Endodermal cell (in vitro differentiated cells): ENCODE data around the gene MARCHF2. TPM values are rescaled to one million over a fixed set of nuclear protein-coding genes. Genes with fewer than 3 reads are reported as not detected.
A peak's percentile ranks its signal among the peaks of the same experiment; 100 is the strongest.
"Not testable (repeated sequence)": the region's sequence is repeated elsewhere in the genome, so short reads cannot be mapped to it uniquely, and the experiment has no call there.

Experiments
- DNase-seq: peaks from one replicate; pipeline ENCODE4 v3.0.0-alpha.2; 2017
- H3K27ac ChIP-seq: 2 replicates; pipeline ENCODE4 v1.5.1; 2013; ENCODE audit warnings: mild to moderate bottlenecking, low read depth, low read length, moderate library complexity
- H3K27me3 ChIP-seq: 2 replicates; pipeline ENCODE4 v1.6.1; 2013; ENCODE audit warnings: mild to moderate bottlenecking, low read length, moderate library complexity; ENCODE audit not compliant: insufficient read depth, control insufficient read depth, poor library complexity, severe bottlenecking
- H3K36me3 ChIP-seq: 2 replicates; pipeline ENCODE4 v1.7.0; 2013; ENCODE audit warnings: mild to moderate bottlenecking, low read length, moderate library complexity; ENCODE audit not compliant: control insufficient read depth, insufficient read depth
- H3K4me1 ChIP-seq: one replicate; pipeline ENCODE4 v1.7.0; 2013; ENCODE audit warnings: low read length; ENCODE audit not compliant: control insufficient read depth, insufficient read depth
- H3K4me3 ChIP-seq: 2 replicates; pipeline ENCODE4 v1.5.1; 2013; ENCODE audit warnings: mild to moderate bottlenecking, low read length, moderate library complexity
- H3K9ac ChIP-seq: 2 replicates; pipeline ENCODE4 v1.6.1; 2013; ENCODE audit warnings: mild to moderate bottlenecking, low read length, moderate library complexity; ENCODE audit not compliant: poor library complexity, severe bottlenecking; ENCODE audit errors: extremely low read depth
- H3K9me3 ChIP-seq: 2 replicates; pipeline ENCODE4 v1.6.1; 2013; ENCODE audit warnings: mild to moderate bottlenecking, low read length, moderate library complexity; ENCODE audit not compliant: control insufficient read depth
- H3K27ac Mint-ChIP-seq: 2 replicates; pipeline ENCODE4 v1.8.0; 2020; ENCODE audit warnings: mixed read lengths
- H3K27me3 Mint-ChIP-seq: 2 replicates; pipeline ENCODE4 v1.8.0; 2021; ENCODE audit warnings: mild to moderate bottlenecking, mixed read lengths; ENCODE audit not compliant: insufficient read depth
- H3K36me3 Mint-ChIP-seq: 2 replicates; pipeline ENCODE4 v1.8.0; 2020; ENCODE audit warnings: low read depth, mixed read lengths
- H3K4me1 Mint-ChIP-seq: 2 replicates; pipeline ENCODE4 v1.8.0; 2020; ENCODE audit warnings: mixed read lengths
- H3K4me3 Mint-ChIP-seq: 2 replicates; pipeline ENCODE4 v1.8.0; 2020; ENCODE audit warnings: mild to moderate bottlenecking, moderate library complexity, mixed read lengths
- H3K9me3 Mint-ChIP-seq: 2 replicates; pipeline ENCODE4 v1.8.0; 2020; ENCODE audit warnings: mild to moderate bottlenecking, mixed read lengths
- CTCF ChIP-seq: fragments of 200-600 bp; sonication (generic); conservative IDR thresholded peaks from 2 replicates; pipeline ENCODE4 v1.5.0; 2021; ENCODE audit warnings: antibody characterized with exemption, mild to moderate bottlenecking
- WGBS, 2 experiments: methylation state at CpG; one replicate each; pipeline versions ENCODE4 v1.1.5 to v1.1.7; 2013; ENCODE audit warnings: missing lambda C conversion rate in 2 of 2, mixed read lengths in 1 of 2; ENCODE audit not compliant: insufficient coverage in 1 of 2, insufficient read length in 1 of 2; 5-methylcytosine and 5-hydroxymethylcytosine counted together
- total RNA-seq, 2 donors: library from RNA; stranded (reverse); fragmentation: NEBNext Ultra II Directional in 1 of 2; extraction: Animal tissue kit (Norgen Biotek cat#: 25700) in 1 of 2; gene quantifications; 2 replicates in 1 of 2; 3 replicates in 1 of 2; pipeline ENCODE4 v1.2.1, GENCODE V29; 2021

MARCHF2 gene
- total RNA-seq, 2 donors from 2014 or later = 31.8 to 35.9 TPM

- peaks cover 20% of the 10 kb centered on the region for H3K36me3 Mint-ChIP-seq
- not testable (repeated sequence) for DNase-seq, H3K27ac ChIP-seq, H3K9ac ChIP-seq, H3K27me3 ChIP-seq, H3K27me3 Mint-ChIP-seq, H3K4me1 ChIP-seq, H3K4me3 Mint-ChIP-seq
- H3K4me1 Mint-ChIP-seq = peaks cover 37% of the 10 kb centered on the region
- H3K4me3 ChIP-seq = peak overlapping the region; percentile 35
- peaks cover 14% of the 10 kb centered on the region for H3K9me3 Mint-ChIP-seq
- H3K36me3 ChIP-seq = peaks cover 10% of the 10 kb centered on the region
- peaks cover 20% of the 10 kb centered on the region for H3K9me3 ChIP-seq
- H3K27ac Mint-ChIP-seq = peak overlapping the region; percentile 71
- WGBS, 2 experiments = 84 to 85% methylated on average over 8 to 9 of the region's 9 CpGs
These were observed 26.7 kb upstream of the MARCHF2 start for GRCh38 chr19:8386419-8386818.

- no peak for DNase-seq
- Histone ChIP-seq H3K27me3 (no peaks in the 10 kb centered on the region), H3K4me3 (peak overlapping the region; percentile 35), H3K27ac (no peak overlapping the region), H3K36me3 (peaks cover 10% of the 10 kb centered on the region), H3K9ac (no peak overlapping the region), H3K4me1 (peaks cover 11% of the 10 kb centered on the region), H3K9me3 (peaks cover 20% of the 10 kb centered on the region)
- Mint-ChIP-seq H3K4me3 (no peak overlapping the region), H3K27ac (no peak overlapping the region), H3K36me3 (peaks cover 20% of the 10 kb centered on the region), H3K27me3 (no peaks in the 10 kb centered on the region), H3K4me1 (peaks cover 31% of the 10 kb centered on the region), H3K9me3 (peaks cover 14% of the 10 kb centered on the region)
- no peak for TF ChIP-seq CTCF
- WGBS, 2 experiments = 84% methylated on average over 3 to 4 of the region's 4 CpGs
These were observed 26.1 kb upstream of the MARCHF2 start for GRCh38 chr19:8386990-8387389.

- Histone ChIP-seq H3K27me3 (no peaks in the 10 kb centered on the region), H3K4me3 (no peak overlapping the region), H3K36me3 (peaks cover 10% of the 10 kb centered on the region), H3K9me3 (peaks cover 15% of the 10 kb centered on the region), H3K4me1 (peaks cover 11% of the 10 kb centered on the region), H3K9ac (no peak overlapping the region), H3K27ac (no peak overlapping the region)
- no peak overlapping the region for H3K4me3 Mint-ChIP-seq
- 88 to 94% methylated on average over 8 to 16 of the region's 16 CpGs for WGBS, 2 experiments
- peaks cover 14% of the 10 kb centered on the region for H3K9me3 Mint-ChIP-seq
- H3K4me1 Mint-ChIP-seq = peaks cover 29% of the 10 kb centered on the region
- DNase-seq = no peak
- TF ChIP-seq CTCF = no peak
- peaks cover 20% of the 10 kb centered on the region for H3K36me3 Mint-ChIP-seq
- peak overlapping the region; percentile 48 for H3K27ac Mint-ChIP-seq
- no peaks in the 10 kb centered on the region for H3K27me3 Mint-ChIP-seq
These were observed 25.2 kb upstream of the MARCHF2 start for GRCh38 chr19:8387688-8388611.
